Mesothelial cell of epicardium (in vitro differentiated cells): ENCODE measurements around the gene GRPEL1. TPM values are rescaled to one million over a fixed set of nuclear protein-coding genes. Genes with fewer than 3 reads are reported as not detected.
A peak's percentile ranks its signal among the peaks of the same experiment; 100 is the strongest.
"Not testable (repeated sequence)": the region's sequence is repeated elsewhere in the genome, so short reads cannot be mapped to it uniquely, and the experiment has no call there.

Experiments used
- DNase-seq, 2 experiments: peaks; one replicate each; pipeline ENCODE4 v3.0.0; 2021; ENCODE audit warnings: low spot score in 2 of 2; ENCODE audit not compliant: unreplicated experiment in 2 of 2
- H3K27ac Mint-ChIP-seq: 2 replicates; pipeline ENCODE4 v1.8.0; 2021; ENCODE audit warnings: mixed read lengths
- H3K27me3 Mint-ChIP-seq: 2 replicates; pipeline ENCODE4 v1.8.0; 2021; ENCODE audit warnings: low read depth, mixed read lengths
- H3K36me3 Mint-ChIP-seq: 2 replicates; pipeline ENCODE4 v1.8.0; 2021; ENCODE audit warnings: mixed read lengths
- H3K4me1 Mint-ChIP-seq: 2 replicates; pipeline ENCODE4 v1.8.0; 2021; ENCODE audit warnings: mixed read lengths
- H3K4me3 Mint-ChIP-seq: 2 replicates; pipeline ENCODE4 v1.8.0; 2021; ENCODE audit warnings: mild to moderate bottlenecking, moderate library complexity, mixed read lengths
- H3K9me3 Mint-ChIP-seq: 2 replicates; pipeline ENCODE4 v1.8.0; 2021; ENCODE audit warnings: mixed read lengths
- total RNA-seq: library from RNA; stranded (reverse); gene quantifications from 3 replicates; pipeline ENCODE4 v1.2.1, GENCODE V29; 2021
- TF ChIP-seq, protein P1 (sequence below): fragments of 200-600 bp; sonication (generic); IDR thresholded peaks from one replicate; pipeline ENCODE4 v1.5.0; 2021; ENCODE audit warnings: antibody characterized with exemption; ENCODE audit not compliant: unreplicated experiment

The GRPEL1 gene
- total RNA-seq, 1 donor from 2014 or later = 17.3 TPM

DNA sequence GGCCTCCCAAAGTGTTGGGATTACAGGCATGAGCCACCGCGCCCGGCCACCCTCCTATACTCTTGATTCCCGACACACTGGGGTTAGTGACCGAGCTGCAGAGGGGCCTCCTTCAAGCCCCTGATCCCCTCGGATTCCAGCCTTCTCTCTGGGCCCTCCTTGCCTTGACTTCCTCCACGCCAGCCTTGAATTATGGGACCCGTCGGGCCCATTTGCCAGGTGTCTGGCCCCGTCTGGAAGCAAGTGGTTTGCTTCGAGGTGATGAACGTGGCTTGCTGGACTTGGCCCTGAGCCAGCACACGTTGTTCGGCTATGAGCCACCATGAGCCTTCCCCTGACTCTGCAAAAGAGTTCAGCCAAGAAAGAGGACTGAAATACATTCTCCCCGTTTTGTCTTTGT, 37.4 kb upstream of the GRPEL1 start:
- H3K9me3 Mint-ChIP-seq = peaks cover 3% of the 10 kb centered on the region
- no peak for DNase-seq
- H3K36me3 Mint-ChIP-seq = no peaks in the 10 kb centered on the region
- peak overlapping the region; percentile 3 for H3K4me3 Mint-ChIP-seq
- H3K27me3 Mint-ChIP-seq = peaks cover 13% of the 10 kb centered on the region
- TF ChIP-seq, protein P1, sequence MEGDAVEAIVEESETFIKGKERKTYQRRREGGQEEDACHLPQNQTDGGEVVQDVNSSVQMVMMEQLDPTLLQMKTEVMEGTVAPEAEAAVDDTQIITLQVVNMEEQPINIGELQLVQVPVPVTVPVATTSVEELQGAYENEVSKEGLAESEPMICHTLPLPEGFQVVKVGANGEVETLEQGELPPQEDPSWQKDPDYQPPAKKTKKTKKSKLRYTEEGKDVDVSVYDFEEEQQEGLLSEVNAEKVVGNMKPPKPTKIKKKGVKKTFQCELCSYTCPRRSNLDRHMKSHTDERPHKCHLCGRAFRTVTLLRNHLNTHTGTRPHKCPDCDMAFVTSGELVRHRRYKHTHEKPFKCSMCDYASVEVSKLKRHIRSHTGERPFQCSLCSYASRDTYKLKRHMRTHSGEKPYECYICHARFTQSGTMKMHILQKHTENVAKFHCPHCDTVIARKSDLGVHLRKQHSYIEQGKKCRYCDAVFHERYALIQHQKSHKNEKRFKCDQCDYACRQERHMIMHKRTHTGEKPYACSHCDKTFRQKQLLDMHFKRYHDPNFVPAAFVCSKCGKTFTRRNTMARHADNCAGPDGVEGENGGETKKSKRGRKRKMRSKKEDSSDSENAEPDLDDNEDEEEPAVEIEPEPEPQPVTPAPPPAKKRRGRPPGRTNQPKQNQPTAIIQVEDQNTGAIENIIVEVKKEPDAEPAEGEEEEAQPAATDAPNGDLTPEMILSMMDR = no peak
- H3K27ac Mint-ChIP-seq = peak overlapping the region; percentile 48
- peaks cover 23% of the 10 kb centered on the region for H3K4me1 Mint-ChIP-seq

DNA sequence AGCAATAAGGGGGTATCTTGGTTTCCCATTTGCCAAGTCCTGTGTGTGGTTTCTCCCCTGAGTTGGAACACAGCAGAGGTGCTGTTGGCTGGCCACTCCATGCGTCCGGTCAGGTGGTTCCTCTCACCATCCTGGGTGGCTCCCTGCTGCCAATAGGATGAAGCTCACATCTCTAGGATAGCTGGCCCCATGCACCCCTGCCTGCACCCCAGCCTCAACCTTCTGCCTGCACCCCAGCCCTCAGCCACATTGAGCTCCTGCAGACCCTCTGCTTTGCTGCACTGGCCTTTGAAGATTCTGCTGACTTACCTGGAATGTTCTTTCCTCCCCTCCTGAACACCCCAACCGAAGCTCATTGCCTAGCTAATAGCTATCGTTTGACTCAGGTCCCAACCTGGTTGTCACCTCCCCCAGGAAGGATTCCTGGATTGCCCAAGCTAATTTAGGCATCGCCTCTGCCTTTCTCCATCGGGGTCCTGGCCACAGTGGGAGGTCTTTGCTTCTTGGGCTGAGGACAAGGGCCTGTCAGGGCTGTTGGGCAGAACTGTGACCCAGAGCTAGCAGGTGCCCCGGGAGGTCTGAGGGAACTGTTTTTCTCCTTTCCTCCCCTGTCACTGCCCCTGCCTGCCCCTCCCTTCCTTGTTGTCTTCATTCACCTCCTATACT, 36.6 kb upstream of the GRPEL1 start:
- Mint-ChIP-seq H3K9me3 (no peaks in the 10 kb centered on the region), H3K4me1 (peaks cover 23% of the 10 kb centered on the region), H3K4me3 (no peak overlapping the region), H3K36me3 (no peaks in the 10 kb centered on the region), H3K27ac (peak overlapping the region; percentile 91), H3K27me3 (peaks cover 13% of the 10 kb centered on the region)
- DNase-seq = no peak
- TF ChIP-seq, protein P1 = no peak

DNA sequence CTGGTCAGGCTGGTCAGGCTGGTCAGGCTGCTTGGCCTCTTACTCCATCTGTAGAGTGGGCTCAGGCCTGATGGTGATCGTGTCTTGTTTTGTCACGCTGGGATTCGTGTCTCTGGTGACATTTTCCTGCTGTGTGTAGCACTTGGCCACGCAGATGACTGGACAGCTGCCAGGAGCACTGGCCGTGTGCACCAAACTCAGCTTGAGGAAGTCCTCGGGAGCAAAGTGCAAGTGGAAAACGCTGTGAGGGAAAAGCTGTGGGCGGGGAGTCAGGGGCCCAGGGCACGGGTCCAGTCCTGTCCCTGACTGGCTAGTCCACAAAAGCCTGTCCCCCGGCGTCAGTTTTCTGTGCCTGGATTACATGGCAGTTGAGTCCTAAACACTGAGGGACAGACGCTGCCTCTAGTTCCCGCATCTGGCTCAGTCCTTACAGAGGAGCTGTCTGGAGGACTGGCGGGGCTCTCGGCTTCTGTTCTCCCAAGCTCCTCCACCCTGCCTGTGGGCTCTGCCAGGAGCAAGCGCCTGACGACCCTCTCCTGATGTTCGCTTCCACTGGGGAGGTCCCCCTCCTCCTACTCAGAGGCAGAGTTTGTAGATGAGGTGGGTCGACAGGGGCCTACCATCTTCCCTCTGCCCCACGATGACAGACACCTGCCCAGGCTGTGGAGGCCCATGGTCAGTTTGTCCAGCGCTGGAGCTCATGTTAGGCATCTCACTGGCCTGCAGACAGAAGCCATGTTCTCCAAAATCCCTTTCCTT, 35.9 kb upstream of the GRPEL1 start:
- TF ChIP-seq, protein P1 = no peak
- Mint-ChIP-seq H3K9me3 (no peaks in the 10 kb centered on the region), H3K27me3 (peaks cover 11% of the 10 kb centered on the region), H3K4me3 (peak overlapping the region; percentile 77), H3K27ac (peak overlapping the region; percentile 91), H3K36me3 (no peaks in the 10 kb centered on the region), H3K4me1 (peaks cover 23% of the 10 kb centered on the region)
- DNase-seq = peak in 1 of 2 experiments; percentile 10

DNA sequence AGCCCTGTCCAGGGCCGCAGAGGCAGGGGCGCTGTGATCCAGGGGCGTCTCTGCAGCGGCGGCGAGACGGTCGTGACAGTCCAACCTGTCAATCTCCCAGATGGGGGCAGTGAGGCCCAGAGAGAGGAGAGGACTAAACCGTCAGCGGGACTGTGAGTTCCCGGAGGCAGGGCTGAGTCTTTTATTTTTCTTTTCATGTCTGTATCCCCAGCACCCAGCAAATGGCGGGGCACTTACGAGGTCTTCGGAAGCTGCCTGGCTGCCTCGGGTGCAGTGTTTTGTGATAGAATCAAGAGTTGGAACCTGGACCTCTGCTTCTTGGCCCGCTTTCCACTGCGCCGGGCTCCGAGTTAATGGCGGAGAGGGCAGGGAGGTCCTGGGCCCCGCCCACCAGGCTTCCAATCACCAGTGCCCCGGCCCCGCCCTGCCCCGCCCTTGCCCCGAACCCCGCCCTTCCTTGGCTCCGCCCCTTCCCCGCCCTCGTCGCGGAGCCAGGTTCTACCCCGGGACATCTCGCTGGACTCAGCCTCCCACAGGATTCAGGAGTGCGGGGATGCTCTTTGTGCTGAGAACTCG, 35.3 kb upstream of the GRPEL1 start:
- peak; percentile 60 to 72 for DNase-seq

DNA sequence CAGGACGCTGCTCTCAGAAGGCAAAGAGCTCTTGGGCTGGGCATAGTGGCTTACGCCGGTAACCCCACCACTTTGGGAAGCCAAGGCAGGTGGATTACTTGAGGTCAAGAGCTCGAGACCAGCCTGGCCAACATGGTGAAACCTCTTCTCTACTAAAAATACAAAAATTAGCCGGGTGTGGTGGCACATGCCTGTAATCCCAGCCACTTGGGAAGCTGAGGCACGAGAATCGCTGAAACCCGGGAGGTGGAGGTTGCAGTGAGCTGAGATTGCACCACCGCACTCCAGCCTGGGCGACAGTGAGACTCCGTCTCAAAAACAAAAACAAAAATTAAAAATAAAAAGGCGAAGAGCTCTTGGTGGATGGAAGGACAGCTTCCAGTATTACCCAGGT, 34.6 kb upstream of the GRPEL1 start:
- DNase-seq, H3K27ac Mint-ChIP-seq, H3K9me3 Mint-ChIP-seq, H3K36me3 Mint-ChIP-seq: not testable (repeated sequence)
- Mint-ChIP-seq H3K27me3 (peaks cover 18% of the 10 kb centered on the region), H3K4me1 (peaks cover 23% of the 10 kb centered on the region), H3K4me3 (peak overlapping the region; percentile 77)

More for the DNA sequence above, 35.3 kb upstream of the GRPEL1 start:
- no peaks in the 10 kb centered on the region for H3K9me3 Mint-ChIP-seq
- H3K4me1 Mint-ChIP-seq = peaks cover 23% of the 10 kb centered on the region
- H3K4me3 Mint-ChIP-seq = peak overlapping the region; percentile 77
- TF ChIP-seq, protein P1 = no peak
- peak overlapping the region; percentile 91 for H3K27ac Mint-ChIP-seq
- no peaks in the 10 kb centered on the region for H3K36me3 Mint-ChIP-seq
- H3K27me3 Mint-ChIP-seq = peaks cover 16% of the 10 kb centered on the region
